GM19463 (cell line): ENCODE data around the gene KRTAP5-9.
"Not testable (repeated sequence)": the region's sequence is repeated elsewhere in the genome, so short reads cannot be mapped to it uniquely, and the experiment has no call there.

Experiments used
- ATAC-seq: cut with Tn5 transposase; IDR thresholded peaks from one replicate; pipeline ENCODE4 v1.9.1; 2021; ENCODE audit warnings: mild to moderate bottlenecking, moderate library complexity; ENCODE audit not compliant: unreplicated experiment

Gene KRTAP5-9

DNA sequence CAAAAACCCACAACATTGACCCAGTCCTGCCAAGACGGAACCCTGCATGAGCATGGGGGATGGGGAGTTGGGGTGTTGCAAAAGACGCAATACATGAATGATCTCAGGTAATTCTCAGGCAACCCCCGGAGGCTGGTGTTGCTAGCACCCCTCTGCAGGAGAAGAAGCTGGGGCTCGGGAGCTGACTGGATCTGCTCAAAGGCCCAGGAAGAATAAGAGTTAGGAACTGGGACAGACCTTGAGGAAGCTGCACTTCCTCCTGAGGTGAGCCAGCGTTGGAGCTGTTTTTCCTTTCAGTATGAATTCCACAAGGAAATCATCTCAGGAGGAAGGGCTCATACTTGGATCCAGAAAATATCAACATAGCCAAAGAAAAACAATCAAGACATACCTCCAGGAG, at the start of gene KRTAP5-9:
TSS of gene KRTAP5-9 (plus strand) at position 301 of the 400 bp plus-strand sequence. CDS start 238 bp downstream, outside the sequence.
- ATAC-seq: no peak

DNA sequence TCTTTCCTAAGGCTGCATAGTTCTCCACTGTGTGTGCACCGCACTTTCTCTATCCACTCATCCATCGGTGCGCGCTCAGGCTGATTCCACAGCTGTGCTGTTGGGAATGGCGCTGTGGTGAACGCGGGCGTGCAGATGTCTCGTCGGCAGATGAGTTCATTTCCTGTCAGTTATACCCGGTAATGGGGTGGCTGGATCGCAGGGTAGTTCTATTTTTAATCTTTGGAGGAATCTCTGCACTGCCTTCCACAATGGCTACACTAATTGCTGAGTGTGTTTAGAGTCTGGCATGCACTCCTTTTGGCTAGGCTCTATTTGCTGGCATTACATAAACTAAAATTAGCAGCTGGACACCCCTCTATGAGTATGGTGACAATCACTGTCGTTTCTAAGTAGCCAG, 49.1 kb upstream of the KRTAP5-9 start:
- ATAC-seq: no peak

DNA sequence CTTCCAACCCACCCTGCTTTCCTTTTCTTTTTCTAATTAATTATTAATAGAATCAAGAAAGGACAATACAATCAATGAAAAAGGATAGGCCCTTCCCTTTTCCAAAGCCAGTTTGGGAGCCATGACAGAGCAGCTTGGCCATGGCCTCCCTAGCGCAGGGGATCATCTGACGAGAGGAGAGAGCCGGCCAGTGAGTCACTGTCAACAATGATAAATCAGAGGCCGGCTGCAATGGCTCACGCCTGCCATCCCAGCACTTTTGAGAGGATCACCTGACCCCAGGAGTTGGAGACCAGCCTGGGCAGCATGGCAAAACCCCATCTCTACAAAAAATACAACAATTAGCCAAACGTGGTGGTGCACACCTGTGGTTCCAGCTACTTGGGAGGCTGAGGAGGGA, 48.7 kb upstream of the KRTAP5-9 start:
- ATAC-seq: no peak

GRCh38 chr11:71500601-71501021, 47.6 kb upstream of the KRTAP5-9 start:
- ATAC-seq: no peak

GRCh38 chr11:71501071-71501985, 46.9 kb upstream of the KRTAP5-9 start:
- no peak for ATAC-seq

- ATAC-seq: no peak
Measured at GRCh38 chr11:71502026-71502425, 46.2 kb upstream of the KRTAP5-9 start.

GRCh38 chr11:71502871-71503435, 45.3 kb upstream of the KRTAP5-9 start:
- ATAC-seq: no peak

DNA sequence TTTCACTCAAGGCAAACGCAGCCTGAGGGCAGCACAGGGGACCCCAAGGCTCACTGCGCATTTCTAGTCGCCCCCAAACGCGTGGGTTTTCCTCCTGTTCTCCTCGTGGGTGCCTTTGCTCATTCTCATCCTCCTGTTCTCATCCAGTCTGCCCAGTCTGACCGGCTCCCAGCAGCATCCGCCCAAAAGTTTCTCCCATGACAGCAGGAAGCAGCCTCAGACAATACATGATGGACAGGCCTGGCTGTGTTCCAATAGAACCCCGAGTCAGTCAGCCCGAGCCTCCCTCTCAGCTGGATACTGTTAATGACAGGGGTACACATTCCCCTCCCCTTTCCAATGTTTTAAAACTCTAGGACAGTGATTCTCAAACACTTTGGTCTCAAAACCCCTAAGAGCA, 43.7 kb upstream of the KRTAP5-9 start:
- no peak for ATAC-seq

DNA sequence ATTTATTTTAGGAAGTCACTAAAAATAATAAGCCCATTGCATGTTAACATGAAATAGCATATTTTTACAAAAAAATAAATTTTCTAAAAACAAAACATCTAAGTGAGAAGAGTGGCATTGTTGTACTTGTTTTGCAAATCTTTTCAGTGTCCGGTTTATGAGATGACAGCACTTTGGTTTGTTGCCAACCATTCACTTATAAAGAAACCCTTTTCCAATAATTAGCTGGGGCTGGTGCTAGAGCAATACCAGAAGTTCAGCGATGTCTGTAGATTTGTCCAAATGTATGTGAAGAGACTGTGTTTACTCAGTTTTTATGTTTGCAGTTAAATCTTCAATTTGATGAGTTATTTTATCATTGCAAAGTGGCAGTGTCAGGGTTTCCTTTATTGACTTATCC, 43.2 kb upstream of the KRTAP5-9 start:
- no peak for ATAC-seq

DNA sequence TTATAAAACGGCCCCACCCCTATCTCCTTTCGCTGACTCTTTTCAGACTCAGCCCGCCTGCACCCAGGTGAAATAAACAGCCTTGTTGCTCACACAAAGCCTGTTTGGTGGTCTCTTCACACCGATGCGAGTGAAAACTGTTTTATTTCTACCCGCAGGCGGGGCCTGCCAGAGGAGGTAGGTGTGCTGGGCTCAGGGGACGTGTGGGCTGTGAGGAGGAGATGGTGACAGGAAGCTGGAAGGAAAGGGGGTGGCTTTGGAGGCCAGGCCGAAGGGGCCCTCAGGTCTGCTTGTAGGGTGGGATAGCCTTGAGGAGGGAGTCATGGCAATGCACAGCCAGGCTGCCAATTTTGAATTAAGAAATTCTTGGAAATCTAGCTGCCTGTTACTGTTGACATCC, 42.4 kb upstream of the KRTAP5-9 start:
- no peak for ATAC-seq

DNA sequence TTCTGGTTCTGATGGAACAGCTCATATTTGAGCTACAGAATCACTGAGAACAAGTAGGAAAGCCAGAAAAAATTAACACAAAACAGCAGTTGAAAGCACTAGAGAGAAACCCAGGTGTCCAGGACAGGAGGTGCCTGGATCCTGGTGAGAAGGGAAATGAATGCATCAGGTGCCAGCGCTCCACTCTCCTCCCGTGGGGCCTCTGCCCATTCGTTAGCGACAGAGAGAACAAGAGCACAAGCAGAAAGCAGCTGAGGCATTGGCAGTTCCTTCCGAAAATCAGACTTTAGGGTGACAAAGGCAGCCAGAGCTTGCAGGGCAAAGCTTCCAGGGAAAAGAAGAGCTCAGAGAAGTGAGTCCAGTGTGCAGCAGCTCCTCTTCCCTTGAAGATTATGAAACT, 41.1 kb upstream of the KRTAP5-9 start:
- no peak for ATAC-seq

DNA sequence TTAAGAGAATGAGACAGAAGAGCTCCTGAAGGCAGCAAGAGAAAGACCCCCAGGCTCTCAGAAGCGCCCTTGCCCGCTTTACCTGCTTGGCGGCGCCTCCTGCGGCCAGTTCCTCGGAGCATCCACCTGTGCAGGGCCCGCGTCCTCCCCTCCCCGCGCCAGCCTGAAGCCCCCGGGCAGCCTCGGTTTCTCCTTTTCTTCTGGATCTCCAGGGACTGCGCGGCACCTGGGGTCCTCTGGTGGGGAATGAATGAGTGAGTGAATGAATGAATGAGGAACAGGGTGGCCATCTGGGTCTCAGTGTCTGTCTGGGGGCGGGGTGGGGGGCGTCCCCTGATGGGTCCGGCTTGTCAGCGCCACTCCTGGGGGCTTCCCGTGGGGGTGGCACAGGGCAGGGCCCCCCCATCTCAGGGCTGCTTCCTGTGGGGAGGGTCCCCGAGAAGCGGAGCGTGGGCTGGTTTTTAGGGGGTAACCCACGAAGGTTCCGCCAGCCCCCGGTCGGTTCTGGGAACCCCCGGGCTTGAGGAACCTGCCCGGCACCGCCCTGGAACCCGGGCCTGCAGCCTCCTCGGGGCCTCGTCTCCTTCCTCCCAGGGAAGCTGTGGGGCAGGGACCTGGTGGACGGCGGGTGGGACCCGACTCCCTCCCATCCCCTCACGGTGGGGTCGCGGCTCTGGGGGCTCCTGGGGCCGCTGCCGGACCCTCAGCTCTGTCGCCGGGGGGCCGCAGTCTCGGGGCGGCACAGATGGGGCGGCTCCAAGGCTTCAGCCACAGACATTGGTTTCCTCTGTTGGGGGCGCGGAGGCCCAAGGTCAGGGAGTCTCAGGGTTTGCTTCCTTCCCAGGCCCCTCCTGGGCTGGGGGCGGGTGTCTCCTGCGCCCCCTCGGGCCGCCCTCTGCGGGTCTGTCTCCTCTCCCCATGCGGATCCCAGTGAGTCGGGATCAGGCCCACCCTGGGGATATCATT, 29.4 kb upstream of the KRTAP5-9 start:
- ATAC-seq: no peak

DNA sequence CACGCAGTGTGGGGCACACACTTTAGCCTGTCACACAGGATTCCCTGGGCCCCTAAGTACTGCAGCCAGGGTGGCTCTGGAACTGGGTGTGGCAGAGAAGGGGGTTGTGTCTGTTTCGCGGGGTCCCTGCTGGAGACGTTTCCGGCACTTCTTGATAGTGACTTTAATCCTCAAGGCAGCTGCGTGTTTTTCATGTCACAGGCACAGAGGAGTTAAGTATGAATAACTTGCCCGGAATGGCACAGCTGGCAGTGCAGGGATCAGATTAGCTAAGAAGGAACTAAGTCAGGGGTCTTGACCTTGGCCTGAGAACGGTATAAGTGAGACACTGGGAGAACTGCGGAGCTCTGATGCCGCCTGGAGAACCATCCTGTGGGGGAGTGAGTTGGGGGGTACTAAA, 28.7 kb upstream of the KRTAP5-9 start:
- ATAC-seq: no peak

- no peak for ATAC-seq
Measured at GRCh38 chr11:71525188-71525937, 22.9 kb upstream of the KRTAP5-9 start.

DNA sequence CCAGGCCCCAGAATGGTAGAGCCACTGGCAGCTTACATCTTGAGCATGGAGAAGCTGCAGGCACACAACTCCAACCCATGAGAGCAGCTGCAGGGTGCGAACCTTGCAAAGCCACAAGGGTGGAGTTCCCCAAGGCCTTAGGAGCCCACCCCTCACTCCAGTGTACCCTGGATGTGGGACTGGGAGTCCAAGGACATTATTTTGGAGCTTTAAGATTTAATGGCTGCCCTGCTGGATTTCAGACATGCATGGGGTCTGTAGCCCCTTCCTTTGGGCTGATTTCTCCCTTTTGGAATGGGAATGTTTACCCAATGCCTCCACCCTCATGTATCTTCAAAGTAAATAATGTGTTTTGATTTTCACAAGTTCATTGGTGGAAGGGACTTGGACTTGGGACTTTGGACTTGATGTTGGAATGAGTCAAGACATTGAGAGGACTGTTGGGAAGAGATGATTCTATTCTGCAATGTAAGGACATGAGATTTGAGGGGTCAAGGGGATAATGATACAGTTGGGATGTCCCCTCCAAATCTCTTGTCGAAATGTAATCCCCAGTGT, 22.2 kb upstream of the KRTAP5-9 start:
- ATAC-seq: no peak

GRCh38 chr11:71526796-71527575, 21.2 kb upstream of the KRTAP5-9 start, which contains the start of gene KRTAP5-7:
KRTAP5-7 (plus strand) TSS chr11:71527267; CDS start chr11:71527301, 34 bp downstream.
- ATAC-seq: not testable (repeated sequence)

GRCh38 chr11:71527576-71528210, 20.5 kb upstream of the KRTAP5-9 start:
- no peak for ATAC-seq

- no peak for ATAC-seq
Measured at GRCh38 chr11:71530602-71531001, 17.6 kb upstream of the KRTAP5-9 start.
